HEK293 (cell line): ENCODE results near the gene AJUBA.
A peak's percentile ranks its signal among the peaks of the same experiment; 100 is the strongest.

Source experiments
- CTCF ChIA-PET: fragments of 350-600 bp; formaldehyde crosslinking; extraction: SDS; loops from one replicate; lab custom pipeline; 2021; ENCODE audit warnings: antibody characterized with exemption; lab: Yijun Ruan, JAX
- POLR2A ChIA-PET: fragments of 300-600 bp; formaldehyde crosslinking; extraction: SDS; loops from one replicate; lab custom pipeline; 2020; ENCODE audit warnings: antibody characterized with exemption, inconsistent platforms; lab: Yijun Ruan, JAX
- H3K27ac ChIP-seq: fragments of 200-500 bp; sonication (Bioruptor generic); 2 replicates; pipeline ENCODE4 v1.5.1; 2014; ENCODE audit warnings: low read depth, low read length, control low read depth, inconsistent platforms; ENCODE audit errors: extremely low read depth
- H3K36me3 ChIP-seq, 2 experiments: fragments of 200-500 bp in 1 of 2; sonication (Bioruptor generic) in 1 of 2; 1 replicate in 1 of 2; 2 replicates in 1 of 2; pipeline ENCODE4 v1.5.1; 2014 to 2017; ENCODE audit warnings: inconsistent platforms in 2 of 2, low read length in 2 of 2; ENCODE audit not compliant: control insufficient read depth in 2 of 2, insufficient read depth in 1 of 2
- H3K4me1 ChIP-seq: fragments of 200-500 bp; sonication (Bioruptor generic); 2 replicates; pipeline ENCODE4 v1.5.1; 2014; ENCODE audit warnings: mild to moderate bottlenecking, low read length, inconsistent platforms; ENCODE audit not compliant: control insufficient read depth, insufficient read depth
- H3K4me3 ChIP-seq: 2 replicates; pipeline ENCODE4 v1.5.1; 2011; ENCODE audit warnings: low read depth, mild to moderate bottlenecking, control low read depth, low read length, moderate library complexity
- H3K9me3 ChIP-seq: fragments of 200-500 bp; sonication (Bioruptor generic); 2 replicates; pipeline ENCODE4 v1.5.1; 2014; ENCODE audit warnings: low read depth, low read length, inconsistent platforms; ENCODE audit not compliant: control insufficient read depth, insufficient read depth
- FEZF1 ChIP-seq: fragments of 450-650 bp; formaldehyde crosslinking; IDR thresholded peaks from 2 replicates; pipeline ENCODE4 v1.5.1; 2016; ENCODE audit warnings: missing biosample characterization, missing genetic modification characterization
- GLI4 ChIP-seq: fragments of 450-650 bp; formaldehyde crosslinking; IDR thresholded peaks from 2 replicates; pipeline ENCODE4 v1.5.1; 2016; ENCODE audit warnings: missing biosample characterization, missing genetic modification characterization
- KLF10 ChIP-seq: fragments of 450-650 bp; IDR thresholded peaks from 2 replicates; pipeline ENCODE4 v1.5.1; 2018; ENCODE audit warnings: missing biosample characterization, mild to moderate bottlenecking, missing genetic modification characterization
- KLF16 ChIP-seq: fragments of 450-650 bp; formaldehyde crosslinking; IDR thresholded peaks from 2 replicates; pipeline ENCODE4 v1.5.1; 2017; ENCODE audit warnings: missing biosample characterization, missing genetic modification characterization
- KLF9 ChIP-seq: fragments of 450-650 bp; formaldehyde crosslinking; IDR thresholded peaks from 2 replicates; pipeline ENCODE4 v1.5.1; 2016; ENCODE audit warnings: missing biosample characterization, missing genetic modification characterization, low read depth
- MYNN ChIP-seq: fragments of 450-650 bp; formaldehyde crosslinking; IDR thresholded peaks from 2 replicates; pipeline ENCODE4 v1.5.1; 2016; ENCODE audit warnings: missing biosample characterization, missing genetic modification characterization, borderline replicate concordance
- REPIN1 ChIP-seq: fragments of 450-650 bp; formaldehyde crosslinking; IDR thresholded peaks from 2 replicates; pipeline ENCODE4 v1.5.1; 2017; ENCODE audit warnings: missing biosample characterization, missing genetic modification characterization, low read depth
- TCF7L2 ChIP-seq: IDR thresholded peaks from 2 replicates; pipeline ENCODE4 v1.6.1; 2011; ENCODE audit warnings: low read depth, mild to moderate bottlenecking, inconsistent platforms, low read length, moderate library complexity, borderline replicate concordance
- ZBTB20 ChIP-seq: fragments of 450-650 bp; formaldehyde crosslinking; IDR thresholded peaks from 2 replicates; pipeline ENCODE4 v1.5.1; 2016; ENCODE audit warnings: missing biosample characterization, missing genetic modification characterization
- ZEB2 ChIP-seq: fragments of 450-650 bp; formaldehyde crosslinking; IDR thresholded peaks from 2 replicates; pipeline ENCODE4 v1.5.1; 2016; ENCODE audit warnings: missing biosample characterization, missing genetic modification characterization
- ZFHX2 ChIP-seq: fragments of 450-650 bp; formaldehyde crosslinking; conservative IDR thresholded peaks from 2 replicates; pipeline ENCODE4 v1.5.1; 2016; ENCODE audit warnings: missing biosample characterization, missing genetic modification characterization
- ZNF19 ChIP-seq: fragments of 450-650 bp; formaldehyde crosslinking; IDR thresholded peaks from 2 replicates; pipeline ENCODE4; 2016; ENCODE audit warnings: missing biosample characterization, missing genetic modification characterization, low read depth
- ZNF335 ChIP-seq: fragments of 450-650 bp; formaldehyde crosslinking; conservative IDR thresholded peaks from 2 replicates; pipeline ENCODE4 v1.5.1; 2016; ENCODE audit warnings: missing biosample characterization, missing genetic modification characterization
- ZNF37A ChIP-seq: fragments of 450-650 bp; IDR thresholded peaks from 2 replicates; pipeline ENCODE4 v1.5.1; 2018; ENCODE audit warnings: missing biosample characterization, missing genetic modification characterization
- ZNF48 ChIP-seq: fragments of 450-650 bp; formaldehyde crosslinking; IDR thresholded peaks from 2 replicates; pipeline ENCODE4 v1.5.1; 2016; ENCODE audit warnings: missing biosample characterization, missing genetic modification characterization
- ZNF510 ChIP-seq: fragments of 450-650 bp; formaldehyde crosslinking; IDR thresholded peaks from 2 replicates; pipeline ENCODE4 v1.5.1; 2018; ENCODE audit warnings: mild to moderate bottlenecking, missing genetic modification characterization, missing biosample characterization; ENCODE audit not compliant: insufficient replicate concordance
- ZNF514 ChIP-seq: fragments of 450-650 bp; formaldehyde crosslinking; IDR thresholded peaks from 2 replicates; pipeline ENCODE4 v1.5.1; 2016; ENCODE audit warnings: missing biosample characterization, missing genetic modification characterization
- ZNF555 ChIP-seq: fragments of 450-650 bp; formaldehyde crosslinking; conservative IDR thresholded peaks from 2 replicates; pipeline ENCODE4 v1.5.1; 2017; ENCODE audit warnings: missing biosample characterization, mild to moderate bottlenecking, missing genetic modification characterization, inconsistent platforms
- ZNF600 ChIP-seq: fragments of 450-650 bp; formaldehyde crosslinking; IDR thresholded peaks from 2 replicates; pipeline ENCODE4 v1.5.1; 2016; ENCODE audit warnings: missing biosample characterization, missing genetic modification characterization
- ZNF677 ChIP-seq: fragments of 450-650 bp; IDR thresholded peaks from 2 replicates; pipeline ENCODE4 v1.5.0; 2018; ENCODE audit warnings: missing biosample characterization, mild to moderate bottlenecking, missing genetic modification characterization, moderate library complexity
- ZNF76 ChIP-seq: fragments of 450-650 bp; formaldehyde crosslinking; IDR thresholded peaks from 2 replicates; pipeline ENCODE4; 2016; ENCODE audit warnings: low read depth, missing biosample characterization, missing genetic modification characterization, borderline replicate concordance
- TF ChIP-seq, protein P1 (sequence below): fragments of 450-650 bp; formaldehyde crosslinking; IDR thresholded peaks from 2 replicates; pipeline ENCODE4 v1.5.1; 2017; ENCODE audit warnings: missing biosample characterization, missing genetic modification characterization
- TF ChIP-seq, protein P2 (sequence below): fragments of 450-650 bp; formaldehyde crosslinking; IDR thresholded peaks from 2 replicates; pipeline ENCODE4 v1.5.1; 2016; ENCODE audit warnings: missing biosample characterization, missing genetic modification characterization, borderline replicate concordance

AJUBA gene

DNA sequence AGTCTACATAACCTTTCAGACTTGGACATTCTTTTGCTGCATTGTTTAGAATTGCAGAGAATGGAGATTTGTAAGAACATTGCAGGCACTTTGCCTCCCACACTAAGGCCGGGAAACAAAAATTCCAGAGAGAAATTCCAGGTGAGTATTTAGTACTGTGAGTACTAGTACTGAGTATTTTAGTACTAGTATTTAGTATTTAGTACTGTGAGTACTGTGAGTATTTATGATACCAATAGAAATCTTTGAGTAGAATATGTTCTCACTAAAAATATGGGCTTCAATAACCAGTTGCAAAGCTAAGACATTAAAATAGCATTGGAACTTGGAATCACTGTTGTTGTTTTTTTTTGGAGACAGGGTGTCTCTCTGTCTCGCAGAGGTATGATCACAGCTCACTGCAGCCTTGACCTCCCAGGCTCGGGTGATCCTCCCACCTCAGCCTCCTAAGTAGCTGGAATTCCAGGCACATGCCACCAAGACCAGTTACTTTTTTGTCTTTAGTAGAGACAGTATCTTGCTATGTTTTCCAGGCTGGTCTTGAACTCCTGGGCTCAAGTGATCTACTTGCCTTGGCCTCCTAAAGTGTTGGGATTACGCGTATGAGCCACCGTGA is 20.2 kb downstream of the AJUBA start (continued):
- TF ChIP-seq, protein P1, sequence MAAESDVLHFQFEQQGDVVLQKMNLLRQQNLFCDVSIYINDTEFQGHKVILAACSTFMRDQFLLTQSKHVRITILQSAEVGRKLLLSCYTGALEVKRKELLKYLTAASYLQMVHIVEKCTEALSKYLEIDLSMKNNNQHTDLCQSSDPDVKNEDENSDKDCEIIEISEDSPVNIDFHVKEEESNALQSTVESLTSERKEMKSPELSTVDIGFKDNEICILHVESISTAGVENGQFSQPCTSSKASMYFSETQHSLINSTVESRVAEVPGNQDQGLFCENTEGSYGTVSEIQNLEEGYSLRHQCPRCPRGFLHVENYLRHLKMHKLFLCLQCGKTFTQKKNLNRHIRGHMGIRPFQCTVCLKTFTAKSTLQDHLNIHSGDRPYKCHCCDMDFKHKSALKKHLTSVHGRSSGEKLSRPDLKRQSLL (tag by site-specific recombination) = no peak

DNA sequence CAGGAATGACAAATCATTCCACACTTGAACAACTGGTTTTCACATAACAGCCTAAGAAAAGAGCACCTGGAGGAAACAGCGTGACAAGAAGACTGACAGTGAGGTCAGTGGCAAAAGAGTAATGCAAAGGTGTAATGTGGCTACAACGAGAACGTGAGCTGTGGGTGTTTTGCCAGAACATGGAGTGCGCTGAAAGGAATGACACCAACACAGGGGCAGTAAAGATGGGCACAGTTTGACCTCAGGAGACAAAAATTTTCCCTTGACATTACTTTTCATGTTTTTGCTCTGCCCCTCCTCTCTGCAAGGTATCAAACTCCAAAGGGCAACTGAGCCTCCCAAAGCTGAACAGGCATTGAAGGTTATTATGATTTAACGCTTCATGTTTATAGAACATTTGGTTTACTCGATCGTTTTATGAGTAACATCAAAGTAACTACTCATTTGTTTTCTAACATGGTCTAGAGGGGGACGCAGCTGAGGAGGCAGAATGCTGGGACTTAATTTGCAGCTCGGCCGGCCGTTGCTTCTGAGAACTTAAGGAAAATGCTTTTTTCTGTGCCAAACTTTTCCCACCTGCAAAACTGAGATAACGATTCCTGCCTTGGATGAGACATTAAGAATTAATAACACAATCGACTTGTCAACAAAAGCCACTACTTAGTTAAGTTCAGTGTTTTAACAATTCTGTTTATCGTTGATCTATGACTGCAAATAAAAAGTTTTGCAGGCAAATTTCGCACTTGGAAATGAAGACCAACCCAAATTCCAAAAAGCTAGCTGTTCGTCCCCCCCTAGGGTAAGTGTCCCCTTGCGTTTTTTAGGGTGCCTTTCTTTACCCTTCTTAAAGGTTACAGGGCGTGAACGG is 26.4 kb downstream of the AJUBA start:
- ChIA-PET CTCF (interaction anchor here (0.7 to 2.5 kb wide), 11 partner anchors 15 to 399 kb away, joined by 3 to 13 read pairs (median 3); partner anchors contain the start of genes AJUBA and PRMT5), POLR2A (interaction anchor here (0.7 to 3.2 kb wide), 17 partner anchors 11 to 330 kb away, joined by 3 to 30 read pairs (median 7); partner anchors contain the start of genes AJUBA, CDH24, LRP10 and PRMT5)
- TF ChIP-seq ZNF555 (tag by site-specific recombination) (no peak), ZFHX2 (tag by site-specific recombination) (0 out of 2 replicates have a peak, but pooled peaks have one; percentile 8), ZNF510 (tag by site-specific recombination) (no peak), FEZF1 (peak; percentile 12; the same call in 1 of the 2 replicates), REPIN1 (tag by site-specific recombination) (no peak), ZNF600 (tag by site-specific recombination) (peak; percentile 53; the same call in 1 of the 2 replicates), ZBTB20 (tag by site-specific recombination) (no peak)
- Histone ChIP-seq H3K36me3 (peaks cover 6 to 21% of the 10 kb centered on the region in 2 experiments; a peak in 2 of 3 replicates), H3K4me1 (no peaks in the 10 kb centered on the region), H3K4me3 (peak overlapping the region; percentile 75), H3K27ac (peak overlapping the region; percentile 76; the same call in 1 of the 2 replicates), H3K9me3 (no peaks in the 10 kb centered on the region)

DNA sequence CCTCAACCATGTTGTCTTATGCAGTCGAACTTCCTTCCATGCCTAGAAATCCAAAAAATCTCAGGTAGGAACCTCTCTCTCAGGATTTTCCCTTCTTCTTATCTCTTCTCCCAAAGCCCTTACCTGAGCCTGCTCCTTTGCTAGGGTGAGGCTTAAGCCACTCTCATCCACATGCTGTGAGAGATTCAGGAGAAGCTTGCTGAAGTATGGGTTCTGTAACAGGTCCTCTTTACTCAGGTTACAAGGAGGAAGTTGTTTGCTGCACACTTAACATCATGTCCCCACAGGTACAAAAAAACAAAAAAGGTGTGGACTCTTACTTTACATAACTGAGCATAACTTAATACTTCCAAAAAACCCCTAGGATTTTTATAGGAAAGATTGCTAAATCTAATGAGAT is 29.9 kb downstream of the AJUBA start:
- ChIA-PET POLR2A (no interaction called here), CTCF (interaction anchor here (0.9 to 1.3 kb wide), 2 partner anchors 23 to 30 kb away, joined by 3 to 4 read pairs; partner anchors contain the start of gene AJUBA)
- Histone ChIP-seq H3K4me1 (no peaks in the 10 kb centered on the region), H3K36me3 (peaks cover 16 to 41% of the 10 kb centered on the region in 2 experiments; a peak in 2 of 3 replicates), H3K9me3 (no peaks in the 10 kb centered on the region), H3K27ac (no peak overlapping the region), H3K4me3 (no peak overlapping the region)
- TF ChIP-seq TCF7L2 (no peak), KLF10 (no peak), ZNF48 (tag by site-specific recombination) (no peak), GLI4 (tag by site-specific recombination) (no peak), ZNF76 (tag by site-specific recombination) (no peak), KLF16 (tag by site-specific recombination) (no peak), ZNF677 (no peak), ZNF19 (tag by site-specific recombination) (no peak), ZEB2 (tag by site-specific recombination) (no peak), MYNN (tag by site-specific recombination) (no peak), ZNF514 (tag by site-specific recombination) (no peak), ZNF335 (tag by site-specific recombination) (no peak), KLF9 (no peak), ZNF37A (no peak)
- TF ChIP-seq, protein P2, sequence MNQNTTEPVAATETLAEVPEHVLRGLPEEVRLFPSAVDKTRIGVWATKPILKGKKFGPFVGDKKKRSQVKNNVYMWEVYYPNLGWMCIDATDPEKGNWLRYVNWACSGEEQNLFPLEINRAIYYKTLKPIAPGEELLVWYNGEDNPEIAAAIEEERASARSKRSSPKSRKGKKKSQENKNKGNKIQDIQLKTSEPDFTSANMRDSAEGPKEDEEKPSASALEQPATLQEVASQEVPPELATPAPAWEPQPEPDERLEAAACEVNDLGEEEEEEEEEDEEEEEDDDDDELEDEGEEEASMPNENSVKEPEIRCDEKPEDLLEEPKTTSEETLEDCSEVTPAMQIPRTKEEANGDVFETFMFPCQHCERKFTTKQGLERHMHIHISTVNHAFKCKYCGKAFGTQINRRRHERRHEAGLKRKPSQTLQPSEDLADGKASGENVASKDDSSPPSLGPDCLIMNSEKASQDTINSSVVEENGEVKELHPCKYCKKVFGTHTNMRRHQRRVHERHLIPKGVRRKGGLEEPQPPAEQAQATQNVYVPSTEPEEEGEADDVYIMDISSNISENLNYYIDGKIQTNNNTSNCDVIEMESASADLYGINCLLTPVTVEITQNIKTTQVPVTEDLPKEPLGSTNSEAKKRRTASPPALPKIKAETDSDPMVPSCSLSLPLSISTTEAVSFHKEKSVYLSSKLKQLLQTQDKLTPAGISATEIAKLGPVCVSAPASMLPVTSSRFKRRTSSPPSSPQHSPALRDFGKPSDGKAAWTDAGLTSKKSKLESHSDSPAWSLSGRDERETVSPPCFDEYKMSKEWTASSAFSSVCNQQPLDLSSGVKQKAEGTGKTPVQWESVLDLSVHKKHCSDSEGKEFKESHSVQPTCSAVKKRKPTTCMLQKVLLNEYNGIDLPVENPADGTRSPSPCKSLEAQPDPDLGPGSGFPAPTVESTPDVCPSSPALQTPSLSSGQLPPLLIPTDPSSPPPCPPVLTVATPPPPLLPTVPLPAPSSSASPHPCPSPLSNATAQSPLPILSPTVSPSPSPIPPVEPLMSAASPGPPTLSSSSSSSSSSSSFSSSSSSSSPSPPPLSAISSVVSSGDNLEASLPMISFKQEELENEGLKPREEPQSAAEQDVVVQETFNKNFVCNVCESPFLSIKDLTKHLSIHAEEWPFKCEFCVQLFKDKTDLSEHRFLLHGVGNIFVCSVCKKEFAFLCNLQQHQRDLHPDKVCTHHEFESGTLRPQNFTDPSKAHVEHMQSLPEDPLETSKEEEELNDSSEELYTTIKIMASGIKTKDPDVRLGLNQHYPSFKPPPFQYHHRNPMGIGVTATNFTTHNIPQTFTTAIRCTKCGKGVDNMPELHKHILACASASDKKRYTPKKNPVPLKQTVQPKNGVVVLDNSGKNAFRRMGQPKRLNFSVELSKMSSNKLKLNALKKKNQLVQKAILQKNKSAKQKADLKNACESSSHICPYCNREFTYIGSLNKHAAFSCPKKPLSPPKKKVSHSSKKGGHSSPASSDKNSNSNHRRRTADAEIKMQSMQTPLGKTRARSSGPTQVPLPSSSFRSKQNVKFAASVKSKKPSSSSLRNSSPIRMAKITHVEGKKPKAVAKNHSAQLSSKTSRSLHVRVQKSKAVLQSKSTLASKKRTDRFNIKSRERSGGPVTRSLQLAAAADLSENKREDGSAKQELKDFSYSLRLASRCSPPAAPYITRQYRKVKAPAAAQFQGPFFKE (tag by site-specific recombination) = no peak
- TF ChIP-seq, protein P1 (tag by site-specific recombination) = no peak
